Keratinocyte (primary cell): ENCODE data around the gene MSI2. TPM values are rescaled to one million over a fixed set of nuclear protein-coding genes. Genes with fewer than 3 reads are reported as not detected.

Experiments
- DNase-seq: peaks from one replicate; pipeline ENCODE4 v3.0.0-alpha.2; 2011; ENCODE audit warnings: low read depth, missing footprints, low spot score
- FAIRE-seq: peaks from 2 replicates; lab custom pipeline; 2011; peaks lifted over from hg19 to GRCh38; lab: Jason Lieb, UNC
- H2AFZ ChIP-seq: 2 replicates; pipeline ENCODE4 v1.6.0; 2012; ENCODE audit warnings: low read length, control low read depth, inconsistent platforms; ENCODE audit not compliant: control insufficient read depth
- H3K27ac ChIP-seq: 2 replicates; pipeline ENCODE4 v1.5.1; 2011; ENCODE audit warnings: low read length; ENCODE audit not compliant: control insufficient read depth, insufficient read depth
- H3K27me3 ChIP-seq: 3 replicates; pipeline ENCODE4 v1.6.0; 2011; ENCODE audit warnings: low read length; ENCODE audit not compliant: control insufficient read depth, insufficient read depth; ENCODE audit errors: extremely low read depth
- H3K36me3 ChIP-seq, 2 experiments: 2 replicates in 1 of 2; 3 replicates in 1 of 2; pipeline ENCODE4 v1.5.1; 2011; ENCODE audit warnings: low read length in 2 of 2, mild to moderate bottlenecking in 1 of 2; ENCODE audit not compliant: control insufficient read depth in 2 of 2, insufficient read depth in 2 of 2; ENCODE audit errors: extremely low read depth in 1 of 2
- H3K4me1 ChIP-seq: 3 replicates; pipeline ENCODE4 v1.5.1; 2011; ENCODE audit warnings: low read length; ENCODE audit not compliant: control insufficient read depth, insufficient read depth; ENCODE audit errors: extremely low read depth
- H3K4me2 ChIP-seq: 3 replicates; pipeline ENCODE4 v1.6.0; 2011; ENCODE audit warnings: low read depth, low read length; ENCODE audit not compliant: control insufficient read depth, insufficient read depth; ENCODE audit errors: extremely low read depth
- H3K4me3 ChIP-seq, 3 experiments: fragments of 200-600 bp in 1 of 3; sonication (generic) in 1 of 3; 2 replicates in 2 of 3; 3 replicates in 1 of 3; pipeline ENCODE4 v1.5.1; 2011 to 2016; ENCODE audit warnings: low read length in 3 of 3, mild to moderate bottlenecking in 3 of 3, control low read depth in 2 of 3, inconsistent platforms in 1 of 3, low read depth in 1 of 3, mixed read lengths in 1 of 3, mixed run types in 1 of 3, moderate library complexity in 1 of 3; ENCODE audit not compliant: control insufficient read depth in 2 of 3, insufficient read depth in 2 of 3; ENCODE audit errors: extremely low read depth in 1 of 3
- H3K79me2 ChIP-seq: 2 replicates; pipeline ENCODE4 v1.6.0; 2012; ENCODE audit warnings: low read length; ENCODE audit not compliant: control insufficient read depth, insufficient read depth
- H3K9ac ChIP-seq: 3 replicates; pipeline ENCODE4 v1.6.0; 2011; ENCODE audit warnings: low read length; ENCODE audit not compliant: control insufficient read depth, insufficient read depth; ENCODE audit errors: extremely low read depth
- H3K9me1 ChIP-seq: 3 replicates; pipeline ENCODE4 v1.6.0; 2011; ENCODE audit warnings: low read length; ENCODE audit not compliant: control insufficient read depth, insufficient read depth; ENCODE audit errors: extremely low read depth
- H3K9me3 ChIP-seq: 2 replicates; pipeline ENCODE4 v1.5.1; 2012; ENCODE audit warnings: low read depth, low read length; ENCODE audit not compliant: control insufficient read depth
- H4K20me1 ChIP-seq: 3 replicates; pipeline ENCODE4 v1.6.0; 2011; ENCODE audit warnings: low read length; ENCODE audit not compliant: control insufficient read depth, insufficient read depth; ENCODE audit errors: extremely low read depth
- CTCF ChIP-seq, 3 experiments: IDR thresholded peaks in 1 of 3; conservative IDR thresholded peaks in 1 of 3; optimal IDR thresholded peaks in 1 of 3; 2 replicates in 2 of 3; 3 replicates in 1 of 3; pipeline versions ENCODE3 to v1.5.1; 2011; ENCODE audit warnings: low read length in 3 of 3, mild to moderate bottlenecking in 3 of 3, moderate library complexity in 2 of 3, control low read depth in 1 of 3, inconsistent platforms in 1 of 3; ENCODE audit not compliant: insufficient read depth in 2 of 3; ENCODE audit errors: extremely low read depth in 1 of 3
- EZH2 ChIP-seq: IDR thresholded peaks from one replicate; pipeline ENCODE4 v1.6.1; 2012; ENCODE audit warnings: inconsistent platforms, mild to moderate bottlenecking, low read length, moderate library complexity
- dilution Hi-C: fragments of 300-500 bp; cut with MboI; formaldehyde crosslinking; loops from one replicate; pipeline ENCODE4 v1.7.0; 2020; ENCODE audit warnings: low sequenced_read_pairs; ENCODE audit not compliant: extremely low pct_ligation_motif_present
- polyA plus RNA-seq, 5 experiments: library from polyadenylated mRNA; depleted of rRNA in 3 of 5; stranded (reverse) in 3 of 5; stranded (forward) in 1 of 5; unstranded in 1 of 5; fragments of >200 nt; gene quantifications; 1 replicate in 1 of 5; 2 replicates in 3 of 5; 3 replicates in 1 of 5; pipeline versions ENCODE4 v1.2.1 to v1.2.3, GENCODE V29; 2011 to 2012; ENCODE audit warnings: missing spikeins in 2 of 5, low read depth in 1 of 5, low replicate concordance in 1 of 5

The MSI2 gene
- polyA plus RNA-seq, 1 donor (not counting 4 experiments of a cell fraction or from before 2014, with no cell fraction given): 22.3 TPM

DNA sequence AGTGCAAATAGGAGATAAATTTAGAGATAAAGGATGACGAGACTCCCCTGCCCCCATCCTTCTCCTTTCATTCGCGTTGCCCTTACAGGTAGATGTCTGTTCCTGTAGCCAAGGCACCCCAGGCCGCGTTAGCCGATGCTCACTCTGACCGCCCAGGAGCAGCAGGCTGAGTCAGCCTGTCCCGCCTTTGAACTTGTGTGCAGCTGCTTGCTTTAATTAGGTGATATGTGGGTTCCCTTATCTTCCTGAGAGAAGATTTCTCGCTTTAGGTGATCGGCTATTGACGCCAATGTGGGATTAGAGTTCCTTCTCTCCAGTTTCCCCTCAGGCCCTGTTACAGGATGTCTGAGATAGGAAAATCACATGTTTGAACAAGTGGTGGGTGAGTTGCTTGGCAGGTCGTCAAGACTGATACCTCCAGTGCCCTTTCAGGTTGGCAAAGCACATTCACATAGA, 119.5 kb downstream of the MSI2 start:
- FAIRE-seq: peak; percentile 92
- TF ChIP-seq CTCF (optimal IDR thresholded peaks at IDR 0.05 in 1 of 3, IDR thresholded peaks at IDR 0.05 in 1 of 3, conservative IDR thresholded peaks at IDR 0.05 in 1 of 3; ENCODE audit: extremely low read depth in 1 of 3, insufficient read depth in 2 of 3, low read length in 3 of 3) (no peak), EZH2 (no peak)
- H3K36me3 ChIP-seq: peaks cover 0 to 1% of the 10 kb centered on the region in 2 experiments
- H3K9me3 ChIP-seq: peaks cover 6% of the 10 kb centered on the region
- H3K27ac ChIP-seq: peak overlapping the region; percentile 80
- H3K27me3 ChIP-seq: no peaks in the 10 kb centered on the region
- H3K79me2 ChIP-seq: no peaks in the 10 kb centered on the region
- H3K9me1 ChIP-seq: peaks cover 5% of the 10 kb centered on the region
- peak overlapping the region; percentile 86 for H3K4me2 ChIP-seq
- peak overlapping the region; percentile 62 for H2AFZ ChIP-seq
- DNase-seq: peak; percentile 84
- peak overlapping the region; percentile 65 for H3K9ac ChIP-seq
- peak overlapping the region in 1 of 3 experiments; percentile 0 for H3K4me3 ChIP-seq
- no peaks in the 10 kb centered on the region for H4K20me1 ChIP-seq
- dilution Hi-C loops: no loop called here
- peaks cover 47% of the 10 kb centered on the region for H3K4me1 ChIP-seq

DNA sequence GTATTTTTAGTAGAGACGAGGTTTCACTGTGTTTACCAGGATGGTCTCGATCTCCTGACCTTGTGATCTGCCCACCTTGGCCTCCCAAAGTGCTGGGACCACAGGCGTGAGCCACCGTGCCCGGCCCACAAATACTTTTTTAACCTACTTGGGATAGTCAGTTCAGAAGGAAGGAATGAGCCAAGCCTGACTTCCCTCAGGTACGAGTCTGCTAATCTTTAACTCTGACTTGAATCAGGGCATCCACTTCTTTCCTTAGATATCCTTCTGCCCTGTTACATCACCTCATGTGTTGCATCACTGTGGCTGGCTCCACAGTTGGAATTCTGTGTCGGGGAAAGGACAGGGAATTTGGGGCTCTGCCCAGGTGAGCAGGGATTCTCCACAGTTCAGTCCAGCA, 120.8 kb downstream of the MSI2 start:
- DNase-seq (no peak), FAIRE-seq (no peak)
- Histone ChIP-seq H3K4me1 (peaks cover 39% of the 10 kb centered on the region), H3K79me2 (no peaks in the 10 kb centered on the region), H2AFZ (no peak overlapping the region), H4K20me1 (no peaks in the 10 kb centered on the region), H3K36me3 (peaks cover 0 to 1% of the 10 kb centered on the region in 2 experiments), H3K4me2 (no peak overlapping the region), H3K27ac (no peak overlapping the region), H3K27me3 (no peaks in the 10 kb centered on the region), H3K9me1 (peaks cover 5% of the 10 kb centered on the region), H3K9ac (no peak overlapping the region), H3K4me3 (no peak overlapping the region), H3K9me3 (peaks cover 6% of the 10 kb centered on the region)
- TF ChIP-seq CTCF (optimal IDR thresholded peaks at IDR 0.05 in 1 of 3, IDR thresholded peaks at IDR 0.05 in 1 of 3, conservative IDR thresholded peaks at IDR 0.05 in 1 of 3; ENCODE audit: extremely low read depth in 1 of 3, insufficient read depth in 2 of 3, low read length in 3 of 3) (no peak), EZH2 (no peak)
- dilution Hi-C loops: no loop called here
